Ovary (tissue), 9 donors: ENCODE measurements around the gene B3GNT5. TPM values are rescaled to one million over a fixed set of nuclear protein-coding genes. Genes with fewer than 3 reads are reported as not detected.

Experiments used
- DNase-seq, 5 donors: peaks; one replicate each; pipeline ENCODE4 v3.0.0-alpha.2; 2019 to 2020
- H3K27ac ChIP-seq, 2 donors: fragments of 200-600 bp; one replicate each; pipeline versions ENCODE4 v1.5.1 to v1.8.0; 2019 to 2022
- H3K27me3 ChIP-seq: fragments of 200-600 bp; one replicate; pipeline ENCODE4 v1.8.0; 2022
- H3K36me3 ChIP-seq: fragments of 200-600 bp; sonication (generic); one replicate; pipeline ENCODE4 v1.5.1; 2019
- H3K4me1 ChIP-seq: one replicate; pipeline ENCODE4 v1.8.1; 2013; ENCODE audit warnings: mild to moderate bottlenecking, moderate library complexity; ENCODE audit not compliant: insufficient read depth
- H3K4me3 ChIP-seq: fragments of 200-600 bp; sonication (generic); one replicate; pipeline ENCODE4 v1.5.1; 2017
- H3K9me3 ChIP-seq, 2 donors: fragments of 200-600 bp in 1 of 2; sonication (generic) in 1 of 2; one replicate each; pipeline versions ENCODE4 v1.5.1 to v1.8.1; 2013 to 2019; ENCODE audit warnings: mild to moderate bottlenecking in 1 of 2, moderate library complexity in 1 of 2
- CTCF ChIP-seq, 3 donors: fragments of 450-650 bp in 2 of 3; fragments of 200-600 bp in 1 of 3; IDR thresholded peaks; one replicate each; pipeline versions ENCODE4 v1.5.1 to v1.8.0; 2016 to 2022; ENCODE audit warnings: antibody characterized with exemption in 3 of 3, mild to moderate bottlenecking in 1 of 3
- EP300 ChIP-seq: sonication (generic); formaldehyde crosslinking; IDR thresholded peaks from one replicate; pipeline ENCODE4 v1.6.1; 2017; ENCODE audit warnings: antibody characterized with exemption
- POLR2A ChIP-seq: fragments of 450-650 bp; IDR thresholded peaks from one replicate; pipeline ENCODE4 v1.6.1; 2017; ENCODE audit warnings: antibody characterized with exemption, mild to moderate bottlenecking, moderate library complexity
- WGBS, 3 donors: extraction: QIAGEN DNeasy Blood & Tissue Kit in 1 of 3; methylation state at CpG; one replicate each; pipeline versions ENCODE4 v1.1.5 to v1.1.7; 2013 to 2017; 5-methylcytosine and 5-hydroxymethylcytosine counted together
- intact Hi-C, 4 donors: fragments of 100-400 bp; cut with DNase I; formaldehyde crosslinking; loops; one replicate each; pipeline versions ENCODE4 v1.11.0 to v1.15.1; 2022 to 2023
- polyA plus RNA-seq, 2 donors: library from polyadenylated mRNA; stranded (reverse); fragments of 200-250 nt in 1 of 2; fragments of 350-450 nt in 1 of 2; fragmentation: Illumina TruSeq in 1 of 2; extraction: RNeasy Lipid Tissue Mini Kit (QIAGEN cat#74804) in 1 of 2; gene quantifications; one replicate each; pipeline ENCODE4 v1.2.3, GENCODE V29; 2013 to 2014
- total RNA-seq, 7 donors: library from RNA; depleted of rRNA in 2 of 7; stranded (reverse); fragments of >200 nt in 2 of 7; fragmentation: NEBNext Ultra II Directional in 3 of 7; extraction: Animal tissue kit (Norgen Biotek cat#: 25700) in 3 of 7; gene quantifications; one replicate each; pipeline versions ENCODE4 v1.1.0 to v1.2.4, GENCODE V29; 2016 to 2023
- donor health status: DM: no; HTN: no; CAD: no; lungs with moderate emphysema.
- donor health status: DM: no; HTN: no; CAD: no.
- donor health status: Bipolar disorder and iron deficiency.
- donor health status: DM: yes; HTN: yes; CAD: no.
- donor health status: DM: no; HTN: no; CAD: no.
- donor health status: DM: yes; HTN: yes; CAD: no.

B3GNT5 gene
- total and polyA plus RNA-seq, 9 donors, result 4.1 to 12.9 (median 6.8) TPM

- Histone ChIP-seq H3K36me3 (no peaks in the 10 kb centered on the region), H3K27ac (no peak overlapping the region), H3K27me3 (no peaks in the 10 kb centered on the region), H3K4me3 (no peak overlapping the region), H3K4me1 (no peaks in the 10 kb centered on the region), H3K9me3 (no peaks in the 10 kb centered on the region)
- TF ChIP-seq CTCF (IDR thresholded peaks at IDR 0.05), result no peak
- no peak for TF ChIP-seq POLR2A
- no peak for TF ChIP-seq EP300
- no peak for DNase-seq
- intact Hi-C loops, result no loop called here
- WGBS, 3 donors, result 37 to 66% (median 46%) methylated on average over 7 of the region's 7 CpGs
Measured at GRCh38 chr3:183212565-183212964, 40.5 kb upstream of the B3GNT5 start.

GRCh38 chr3:183213415-183214276, 39.4 kb upstream of the B3GNT5 start:
- H3K27me3 ChIP-seq, result no peaks in the 10 kb centered on the region
- no peak overlapping the region for H3K27ac ChIP-seq
- H3K4me1 ChIP-seq, result no peaks in the 10 kb centered on the region
- WGBS, 3 donors, result 70 to 72% (median 71%) methylated on average over 3 of the region's 3 CpGs
- H3K9me3 ChIP-seq, result no peaks in the 10 kb centered on the region
- TF ChIP-seq EP300 (no peak), CTCF (IDR thresholded peaks at IDR 0.05) (no peak), POLR2A (no peak)
- intact Hi-C loops, result no loop called here
- DNase-seq, result no peak
- H3K4me3 ChIP-seq, result no peak overlapping the region
- no peaks in the 10 kb centered on the region for H3K36me3 ChIP-seq

- Histone ChIP-seq H3K27ac (no peak overlapping the region), H3K36me3 (no peaks in the 10 kb centered on the region), H3K27me3 (no peaks in the 10 kb centered on the region), H3K9me3 (no peaks in the 10 kb centered on the region), H3K4me1 (no peaks in the 10 kb centered on the region), H3K4me3 (no peak overlapping the region)
- no peak for DNase-seq
- WGBS, 3 donors, result 63 to 77% (median 72%) methylated on average over 2 of the region's 2 CpGs
- TF ChIP-seq EP300 (no peak), CTCF (IDR thresholded peaks at IDR 0.05) (no peak), POLR2A (no peak)
- intact Hi-C loops, result no loop called here
Measured at GRCh38 chr3:183214277-183214612, 38.8 kb upstream of the B3GNT5 start.

- H3K4me3 ChIP-seq, result no peak overlapping the region
- no peak for TF ChIP-seq EP300
- TF ChIP-seq POLR2A, result no peak
- TF ChIP-seq CTCF (IDR thresholded peaks at IDR 0.05), result no peak
- intact Hi-C loops, result no loop called here
- no peak for DNase-seq
- no peaks in the 10 kb centered on the region for H3K9me3 ChIP-seq
- H3K4me1 ChIP-seq, result no peaks in the 10 kb centered on the region
- 88 to 99% (median 91%) methylated on average over 4 of the region's 4 CpGs for WGBS, 3 donors
- H3K27me3 ChIP-seq, result no peaks in the 10 kb centered on the region
- H3K36me3 ChIP-seq, result no peaks in the 10 kb centered on the region
- no peak overlapping the region for H3K27ac ChIP-seq
Measured at GRCh38 chr3:183215591-183216202, 37.4 kb upstream of the B3GNT5 start.
